Measurements from ENCODE around the gene GATD1.

Gene GATD1

DNA sequence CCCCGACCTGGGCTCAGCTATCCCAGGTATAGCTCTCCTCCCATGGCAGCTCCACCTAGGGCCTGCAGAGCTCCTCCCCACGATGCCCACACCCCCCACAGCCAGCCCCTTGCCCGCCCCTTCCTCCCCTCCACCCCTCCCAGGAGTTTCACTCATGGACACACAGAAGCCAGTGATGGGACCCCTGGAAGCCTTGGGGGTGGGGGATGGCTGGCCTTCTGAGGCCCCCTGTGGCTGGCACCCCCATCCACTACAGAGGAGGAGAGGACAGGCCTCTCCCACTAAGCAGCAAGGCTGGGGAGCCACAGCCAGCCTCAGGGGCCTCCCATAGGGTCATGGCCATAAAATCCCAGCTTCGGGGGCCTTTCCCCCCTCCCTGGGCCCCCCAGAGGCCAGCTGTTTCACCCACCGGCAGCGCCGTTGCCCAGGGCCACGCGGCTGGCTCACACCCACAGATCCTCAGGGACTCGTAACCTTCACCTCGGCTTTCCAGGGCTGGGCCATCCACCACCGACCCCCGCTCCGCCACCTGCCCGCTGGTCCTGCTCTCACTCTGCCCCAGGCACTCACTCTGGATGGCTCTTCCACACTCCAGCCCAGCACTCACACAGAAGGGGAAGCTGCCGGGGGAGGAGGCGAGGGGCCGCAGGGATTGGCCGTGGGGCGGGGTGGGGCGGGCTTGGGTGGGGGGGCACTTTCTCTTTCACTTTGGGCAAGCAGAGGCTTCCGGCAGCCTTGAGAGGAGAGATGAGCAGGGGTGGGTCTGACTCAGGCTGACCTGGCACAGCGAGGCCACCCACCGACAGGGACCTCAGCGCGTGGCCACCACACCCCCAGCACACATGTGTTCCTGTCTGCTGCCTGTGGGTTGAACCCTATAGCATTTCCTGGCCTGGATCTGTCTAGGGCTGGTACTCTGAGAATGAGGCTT is 18.6 kb upstream of the GATD1 start:
- DNase-seq (ENCODE audit: low spot score) = no peak

DNA sequence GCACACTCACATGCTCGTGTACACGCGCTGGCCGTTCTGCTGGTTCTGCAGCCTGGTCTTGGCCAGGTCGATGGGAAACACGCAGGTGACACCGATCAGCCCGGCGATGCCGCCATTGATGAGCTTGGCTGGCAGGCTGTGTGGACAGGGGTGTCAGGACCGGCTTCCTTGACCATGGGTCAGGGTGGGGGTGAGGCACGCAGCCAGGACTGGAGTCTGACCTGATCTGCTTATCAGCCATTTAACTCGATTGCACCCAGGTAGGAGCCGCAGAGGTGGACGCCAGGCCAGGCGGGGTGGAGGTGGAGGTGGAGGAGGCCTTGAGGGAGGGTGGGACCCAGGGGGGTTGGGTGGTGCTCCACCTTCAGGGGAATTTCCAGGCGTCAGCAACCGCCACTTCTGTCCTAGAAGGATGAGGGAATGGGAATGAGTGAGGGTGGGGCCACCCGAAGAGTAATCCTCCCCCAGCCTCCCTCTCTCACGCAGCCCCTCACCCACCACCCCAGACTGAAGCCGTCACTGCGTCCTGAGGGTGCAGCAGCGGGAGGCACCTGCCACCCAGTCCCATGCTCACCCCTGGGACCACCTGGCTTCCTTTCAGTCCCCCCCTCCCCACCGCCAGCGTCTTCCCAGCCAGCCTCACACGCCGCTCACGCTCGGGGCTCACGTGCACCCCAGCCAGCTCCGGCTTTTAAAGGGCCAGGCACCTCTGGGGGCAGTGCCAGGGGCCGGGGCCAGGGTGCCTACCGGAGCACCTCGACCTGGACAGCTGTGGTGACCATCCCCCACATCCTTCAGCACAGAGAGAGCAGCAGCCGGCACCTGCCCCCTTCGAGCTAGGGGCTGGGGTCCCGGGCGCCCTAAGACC is 17.7 kb upstream of the GATD1 start:
- DNase-seq (ENCODE audit: low spot score) = no peak

DNA sequence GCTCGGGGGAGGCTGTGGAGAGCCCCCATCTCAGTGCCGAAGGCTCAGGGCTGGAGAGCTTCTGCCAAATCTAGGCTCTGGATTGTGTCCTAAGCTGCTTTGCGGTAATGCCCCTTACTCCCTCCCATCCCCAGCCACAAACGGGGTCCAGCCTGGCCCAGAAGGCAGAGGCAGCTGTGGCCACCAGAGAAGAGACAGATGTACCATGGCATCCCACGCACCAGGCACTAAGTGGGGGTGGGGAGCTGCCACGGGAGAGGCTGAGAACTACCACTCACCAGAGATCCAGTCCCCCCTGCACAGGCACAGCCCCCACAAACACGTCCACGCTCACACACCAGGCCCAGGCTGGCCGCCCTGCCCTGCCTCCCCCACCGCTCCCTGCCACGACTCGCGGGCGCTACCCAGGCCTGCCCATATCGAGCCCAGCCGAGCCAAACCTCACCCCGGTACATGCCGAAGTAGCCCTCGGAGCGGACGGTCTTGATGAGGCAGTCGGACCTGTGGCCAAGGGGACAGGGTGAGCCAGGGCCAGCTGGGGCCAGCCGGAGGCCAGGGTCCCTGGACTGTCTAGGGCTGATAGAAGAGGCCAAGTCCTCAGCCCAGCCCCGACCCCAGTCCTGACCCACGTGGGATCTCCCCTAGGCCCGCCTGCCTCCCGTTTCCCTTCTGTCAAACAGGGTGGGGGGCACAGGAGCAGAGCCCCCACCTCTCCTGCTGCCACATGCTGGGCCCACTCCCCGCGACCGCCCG is 16.9 kb upstream of the GATD1 start:
- no peak for DNase-seq (ENCODE audit: low spot score)

DNA sequence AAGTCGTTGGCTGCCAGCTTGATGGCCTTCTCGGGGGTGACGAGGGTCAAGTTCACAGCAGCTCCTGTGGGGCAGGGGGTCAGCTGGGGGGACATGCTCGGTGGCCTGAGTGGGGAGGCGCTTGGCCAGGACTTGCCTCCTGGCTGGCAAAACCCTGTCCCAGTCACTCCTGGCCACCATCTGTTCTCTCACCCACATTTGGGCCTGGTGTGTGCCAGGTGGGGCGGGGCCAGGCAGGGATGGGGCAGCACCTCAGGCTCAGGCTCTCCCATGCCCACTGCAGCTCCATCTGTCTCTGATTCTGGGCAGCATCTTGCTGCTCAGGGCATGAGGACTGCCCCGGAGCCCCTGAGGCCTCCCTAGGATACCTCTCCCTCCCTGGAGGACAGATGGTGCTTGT is 16.3 kb upstream of the GATD1 start:
- DNase-seq (ENCODE audit: low spot score) = no peak

DNA sequence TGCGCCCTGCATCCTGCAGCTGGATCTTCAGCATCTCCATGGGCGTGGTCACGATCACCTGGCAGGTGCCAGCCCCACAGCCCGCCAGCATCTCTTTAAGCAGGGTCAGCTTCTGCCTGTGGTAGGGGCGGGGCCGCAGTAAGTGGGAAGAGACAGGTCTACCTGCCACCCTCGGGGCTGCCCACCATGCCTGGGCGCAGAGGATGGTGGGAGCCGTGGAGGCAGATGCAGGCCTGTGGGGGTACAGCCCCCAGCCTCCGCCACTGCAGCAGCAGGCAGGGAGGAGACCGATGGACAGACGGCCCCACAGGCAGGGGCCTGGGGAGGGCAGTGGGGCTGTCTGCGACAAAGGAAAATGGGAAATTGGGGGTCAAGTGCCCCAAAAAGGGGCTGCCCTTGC is 15.6 kb upstream of the GATD1 start:
- no peak for DNase-seq (ENCODE audit: low spot score)

DNA sequence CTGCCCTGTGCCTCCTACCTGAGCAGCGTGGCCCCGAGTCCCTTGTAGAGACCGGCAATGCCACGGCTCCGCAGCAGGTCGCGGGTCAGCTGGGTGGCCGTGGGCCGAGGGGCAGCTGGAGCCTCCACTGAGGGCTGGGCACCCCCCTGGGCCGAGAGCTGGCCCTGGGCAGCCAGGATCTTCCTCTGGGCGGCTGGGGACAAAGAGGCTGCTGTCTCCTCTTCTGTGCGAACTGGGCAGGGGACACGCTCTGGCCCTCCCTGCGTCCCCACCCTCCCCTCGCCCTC is 15.2 kb upstream of the GATD1 start:
- no peak for DNase-seq (ENCODE audit: low spot score)

DNA sequence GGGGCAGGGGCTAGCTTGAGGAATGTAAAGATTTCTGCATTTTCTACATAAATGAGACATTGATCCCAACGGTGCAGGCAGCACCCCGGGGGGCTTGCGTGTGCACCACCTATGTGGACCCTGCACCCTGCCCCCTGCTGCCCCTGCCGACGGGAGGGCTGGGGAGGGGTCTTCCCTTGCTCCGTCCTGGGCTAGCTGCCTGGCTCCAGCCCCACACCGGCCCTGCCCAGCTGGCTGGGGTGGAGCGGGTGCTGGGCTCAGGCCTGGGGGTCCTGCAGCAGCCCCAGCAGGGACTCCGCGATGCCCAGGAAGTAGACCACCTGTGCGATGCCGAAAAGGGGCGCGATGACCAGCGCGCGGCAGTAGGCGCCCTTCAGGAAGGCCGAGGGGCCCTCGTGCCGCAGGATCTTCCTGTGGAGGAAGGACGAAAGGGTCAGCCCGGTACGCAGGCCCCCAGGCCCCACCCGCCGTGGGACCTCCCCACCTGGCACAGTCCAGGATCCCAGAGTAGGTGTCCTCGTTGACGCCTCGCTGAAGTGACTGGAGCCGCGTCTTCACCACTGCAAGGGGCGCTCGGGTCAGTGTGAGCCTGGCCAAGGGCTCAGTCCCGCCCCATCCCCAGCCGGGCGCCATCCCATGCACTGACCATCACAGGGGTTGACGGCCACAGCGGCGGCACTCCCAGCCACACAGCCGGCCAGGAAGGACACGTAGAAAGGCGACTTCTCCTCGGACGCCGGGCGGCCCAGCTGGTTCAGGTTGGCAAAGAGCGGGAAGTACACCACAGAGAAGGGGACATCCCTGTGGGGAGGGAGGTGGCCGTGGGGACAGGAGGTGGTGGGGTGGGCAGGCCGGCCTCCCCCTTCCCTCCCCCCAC is 14.6 kb upstream of the GATD1 start:
- DNase-seq (ENCODE audit: low spot score) = no peak

DNA sequence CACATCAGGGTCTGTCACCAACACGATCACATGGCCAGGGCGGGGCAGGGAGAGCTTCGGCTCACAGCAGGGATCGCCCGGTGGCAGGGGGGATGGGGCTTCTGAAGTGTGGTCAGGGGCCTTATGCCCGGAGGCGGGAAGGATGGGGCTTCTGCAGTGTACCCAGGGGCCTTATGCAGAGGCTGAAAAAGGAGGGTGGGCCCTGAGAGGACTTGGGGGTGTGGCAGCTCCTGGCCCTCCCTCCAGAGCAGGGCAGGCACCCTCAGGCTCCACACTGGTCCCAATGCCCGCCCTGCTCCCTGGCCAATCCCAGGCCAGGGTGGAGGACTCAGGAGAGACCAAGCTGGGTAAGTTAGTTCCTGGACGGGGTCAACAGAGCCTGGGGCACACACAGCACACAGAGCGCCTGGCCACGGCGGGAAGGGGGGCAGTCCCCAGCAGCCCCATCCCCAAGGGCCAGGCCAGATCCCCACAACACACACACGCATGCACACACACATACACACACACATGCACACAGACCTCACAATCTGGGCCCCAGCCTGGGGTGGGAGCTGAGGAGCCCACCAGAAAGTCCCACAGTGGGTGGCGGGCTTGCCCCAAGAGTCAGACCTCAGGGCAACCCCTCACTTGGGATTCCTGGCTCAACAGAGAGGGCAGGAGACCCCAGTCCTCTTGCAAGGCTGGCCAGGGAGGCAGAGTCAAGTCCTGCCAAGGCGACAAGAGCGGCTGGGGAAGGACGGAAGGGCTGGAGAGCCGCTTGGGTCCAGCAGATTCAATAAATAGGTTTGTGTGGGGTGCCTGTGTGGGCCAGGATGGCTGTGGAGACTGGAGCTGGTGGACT is 13.7 kb upstream of the GATD1 start:
- no peak for DNase-seq (ENCODE audit: low spot score)

DNA sequence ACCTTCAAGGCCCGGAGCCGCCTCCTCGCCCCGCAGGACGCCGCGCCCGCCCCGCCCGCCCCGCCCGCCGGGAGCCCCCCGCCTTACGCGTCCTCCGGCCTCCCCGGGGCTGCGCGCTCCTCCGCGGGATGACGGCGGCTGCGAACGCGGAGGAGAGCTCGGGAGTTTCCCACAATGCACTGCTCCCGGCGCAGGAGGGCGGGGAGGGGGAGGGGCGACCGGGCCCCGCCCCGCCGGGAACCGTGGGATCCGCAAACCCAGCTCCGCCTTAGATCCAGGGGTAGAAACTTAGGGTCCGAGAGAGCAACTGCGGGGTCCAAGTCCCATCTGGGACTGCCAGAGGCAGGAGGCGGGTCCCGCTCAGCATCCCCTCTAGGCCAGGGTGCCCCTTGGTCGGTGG is 12.7 kb upstream of the GATD1 start, which contains the start of gene CEND1:
Gene CEND1 (minus strand): TSS at position 148 of the 400 bp plus-strand sequence. CDS start 1,514 bp downstream, outside the sequence.
- no peak for DNase-seq (ENCODE audit: low spot score)

DNA sequence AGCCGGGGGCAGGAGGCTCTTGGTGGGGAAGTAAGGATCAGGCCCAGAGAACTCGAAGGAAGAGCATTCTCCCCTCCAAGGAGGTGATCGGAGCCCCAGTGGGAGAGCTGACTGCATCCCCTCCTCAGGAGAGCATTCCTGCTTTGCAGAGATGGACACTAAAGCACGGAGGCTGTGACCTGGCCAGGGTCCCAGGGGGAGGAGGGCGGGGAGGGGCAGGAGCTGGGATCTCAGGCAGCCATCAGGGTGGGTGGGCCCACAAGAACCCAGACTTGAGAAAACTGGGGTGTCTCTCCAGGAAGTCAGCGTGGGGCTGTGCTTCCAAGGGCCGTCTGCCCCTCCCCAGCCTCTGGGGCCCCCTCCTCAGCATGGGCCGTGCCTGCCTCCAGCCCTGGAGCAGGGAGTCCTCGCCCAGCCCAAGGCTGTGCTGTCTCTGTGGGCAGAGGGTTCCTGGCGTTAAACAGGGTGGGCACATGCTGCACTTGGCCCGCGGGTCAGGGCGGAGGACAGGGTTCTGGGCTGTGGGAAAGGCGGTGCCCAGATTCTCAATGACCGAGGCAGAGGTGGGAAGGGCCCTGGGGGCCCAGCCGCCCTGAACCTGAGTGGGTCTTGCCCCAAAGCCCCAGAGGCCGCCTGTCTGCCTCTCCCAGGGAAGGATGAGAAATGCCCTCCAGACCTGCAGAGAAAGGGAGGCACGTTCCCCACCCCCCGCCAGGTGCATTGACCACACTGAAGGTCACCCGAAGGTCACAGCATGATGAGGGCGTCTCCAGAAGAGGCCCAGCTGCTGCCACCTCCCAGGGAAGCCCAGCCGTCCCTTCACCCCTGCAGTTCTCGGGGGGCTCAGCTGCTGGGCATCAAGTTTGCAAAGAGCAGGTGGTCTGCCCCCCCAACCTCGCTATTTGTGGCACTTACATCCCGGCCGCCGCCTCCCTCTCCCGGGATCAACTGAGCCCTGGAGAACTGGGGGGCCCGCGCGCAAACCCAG is 12.0 kb upstream of the GATD1 start:
- no peak for DNase-seq (ENCODE audit: low spot score)

DNA sequence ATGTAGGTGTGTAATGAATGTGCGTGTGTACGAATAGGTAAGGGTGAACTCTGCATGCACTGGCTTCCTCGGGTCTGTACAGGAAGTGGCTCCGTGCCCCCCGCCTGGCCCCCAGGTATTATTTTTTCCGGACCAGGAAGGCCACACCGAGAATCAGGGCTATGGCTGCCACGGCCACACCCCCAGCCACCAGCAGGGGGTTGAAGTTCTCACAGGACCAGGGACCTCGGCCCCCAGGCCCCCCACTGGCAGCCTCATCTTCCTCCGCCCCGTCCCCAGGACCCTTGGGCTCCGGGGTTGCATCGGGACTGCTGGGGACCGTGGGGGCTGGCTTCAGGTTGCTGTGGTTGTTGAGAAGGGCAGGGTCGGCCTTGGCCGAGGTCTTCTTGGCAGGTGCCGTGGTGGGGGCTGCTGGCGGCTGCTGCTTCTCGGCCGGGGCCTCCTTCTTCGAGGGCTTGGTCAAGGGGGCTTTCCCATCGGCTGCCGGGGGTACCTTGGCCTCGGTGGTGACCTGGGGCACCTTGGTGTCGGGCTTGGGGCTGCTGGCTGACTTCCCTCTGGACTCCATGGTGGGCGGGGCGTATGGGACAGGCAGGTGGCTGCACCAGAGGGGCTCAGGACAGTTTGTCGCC is 10.8 kb upstream of the GATD1 start:
- DNase-seq (ENCODE audit: low spot score) = no peak

DNA sequence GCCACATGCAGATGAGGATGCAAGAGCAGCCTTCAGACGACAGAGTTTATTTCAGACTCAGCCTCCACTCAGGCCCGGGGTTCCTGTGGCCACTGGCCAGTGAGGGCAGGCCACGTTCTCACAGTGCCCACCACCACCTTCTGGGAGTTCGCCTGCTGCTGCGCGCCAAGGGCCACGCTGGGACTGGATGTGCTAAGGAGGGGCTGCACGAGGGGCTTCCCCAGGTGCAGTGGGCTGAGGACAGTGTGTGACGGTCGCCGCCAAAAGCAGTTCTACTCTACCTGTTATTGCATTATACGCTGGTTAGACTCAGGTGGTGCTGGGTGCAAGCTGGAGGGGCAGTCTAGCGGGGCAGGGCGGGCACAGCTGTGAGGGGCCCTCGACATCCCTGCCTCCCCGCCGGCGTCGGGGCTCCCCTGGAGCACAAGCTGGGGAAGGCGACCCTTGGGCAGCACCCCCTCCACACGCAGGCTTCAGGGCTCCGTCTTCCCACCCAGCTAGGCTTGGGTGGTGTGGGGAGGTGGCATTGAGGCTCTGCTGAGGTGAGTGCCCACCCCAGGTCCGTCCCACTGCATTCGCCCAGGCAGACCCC is 9.9 kb upstream of the GATD1 start:
- no peak for DNase-seq (ENCODE audit: low spot score)

DNA sequence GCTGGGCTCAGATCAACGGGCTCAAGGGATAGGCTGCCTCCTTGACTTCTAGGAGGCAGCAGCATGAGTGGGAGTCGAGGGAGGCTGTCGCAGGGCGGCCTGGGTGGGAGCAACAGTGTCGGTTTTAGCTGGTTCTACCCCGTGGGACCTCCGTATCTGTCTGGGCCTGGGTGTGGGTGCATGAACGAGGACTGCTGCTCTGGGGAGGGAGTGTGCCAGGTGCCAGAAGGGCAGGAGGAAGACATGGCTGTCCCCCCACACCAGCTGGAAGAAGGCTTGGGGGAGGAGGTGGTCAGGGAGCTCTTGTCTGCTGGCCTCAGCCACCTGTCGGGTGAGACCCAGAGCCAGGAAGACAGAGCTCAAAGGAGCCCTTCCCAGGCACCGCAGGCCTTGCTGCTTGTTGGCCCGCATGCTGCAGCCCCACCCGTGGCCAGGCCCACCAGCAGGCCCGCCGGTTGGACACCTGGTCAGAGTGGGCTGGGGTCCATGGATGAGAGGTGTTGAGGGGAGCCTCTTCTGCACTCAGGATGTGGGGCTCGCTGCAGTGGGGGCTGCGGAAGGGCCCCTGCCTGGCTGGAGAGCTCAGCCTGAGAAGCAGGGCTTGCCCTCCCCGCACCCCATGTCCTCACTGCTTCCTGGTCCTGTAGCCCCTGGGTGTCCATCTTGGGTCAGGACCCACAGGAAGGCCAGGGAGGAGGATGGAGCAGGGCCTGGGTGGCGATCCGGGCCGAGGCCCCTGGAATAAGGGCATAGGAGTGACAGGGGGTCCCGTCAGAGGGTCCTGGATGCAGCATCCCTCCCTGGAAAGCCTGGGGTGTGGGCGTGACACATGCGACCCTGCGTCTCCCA is 9.2 kb upstream of the GATD1 start:
- DNase-seq (ENCODE audit: low spot score) = no peak

DNA sequence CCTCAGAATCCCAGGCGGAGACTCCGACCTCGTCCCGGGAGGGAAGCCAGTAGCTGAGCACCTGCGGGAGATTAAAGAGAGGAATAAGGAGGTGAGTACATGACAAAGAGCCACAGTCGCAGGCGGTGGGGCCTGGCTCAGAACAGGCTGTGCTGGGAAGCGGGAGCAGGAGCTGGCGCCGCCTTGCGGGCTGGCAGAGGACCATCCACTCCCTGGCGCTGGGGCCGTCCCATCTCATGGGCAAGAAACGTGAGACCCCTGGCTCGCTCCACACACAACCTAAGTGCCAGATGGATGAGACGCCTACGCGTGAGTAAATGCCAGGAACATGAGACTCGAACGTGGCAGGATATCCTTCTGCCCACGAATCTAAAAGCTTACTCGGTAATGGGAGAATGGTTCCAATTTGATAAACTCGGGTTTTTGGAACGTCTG is 6.3 kb upstream of the GATD1 start:
- peak; percentile 90 for DNase-seq (ENCODE audit: low spot score)

DNA sequence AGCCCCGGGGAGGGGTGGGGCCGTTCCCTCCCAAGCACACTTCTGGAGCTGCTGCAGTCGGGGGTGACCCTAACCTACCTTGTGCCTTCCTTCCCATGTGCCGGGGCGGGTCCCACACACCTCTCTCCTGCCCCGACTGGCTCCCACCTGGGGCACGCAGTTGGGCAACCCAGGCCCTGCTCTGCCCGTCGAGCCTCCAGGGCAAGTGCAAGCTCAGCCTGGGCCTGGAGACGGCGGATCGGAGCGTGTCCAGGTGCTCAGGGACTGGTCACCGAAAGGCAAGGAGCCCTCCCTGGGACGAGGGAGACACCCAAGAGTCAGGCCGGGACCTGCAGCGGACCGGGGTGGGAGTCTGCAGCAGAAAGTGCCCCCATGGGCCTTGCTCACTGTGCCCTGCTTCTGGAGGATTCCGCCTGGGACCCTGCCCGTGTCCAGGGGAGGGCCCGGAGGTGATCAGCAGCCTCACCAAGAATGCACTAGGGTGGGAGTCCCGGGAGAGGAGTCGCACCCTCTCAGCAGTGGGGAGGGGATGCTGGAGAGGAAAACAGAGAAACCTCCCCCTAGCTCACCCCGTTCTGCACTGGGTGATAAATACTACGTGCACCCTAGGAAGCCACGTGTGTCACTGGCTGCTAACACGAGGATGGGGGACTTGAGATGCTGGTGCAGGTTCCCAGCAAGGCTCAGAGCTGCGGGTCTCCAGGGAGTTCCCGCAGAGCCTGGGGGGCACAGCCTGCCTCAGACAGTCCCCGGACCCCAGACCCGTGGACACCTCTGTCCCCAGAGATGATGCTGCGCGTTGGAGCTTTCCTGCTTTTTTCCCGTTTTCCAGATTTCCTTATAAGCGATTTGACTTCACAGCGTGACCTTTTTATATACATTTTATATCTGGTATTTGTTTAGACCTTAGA is 5.2 kb upstream of the GATD1 start:
- no peak for DNase-seq (ENCODE audit: low spot score)

DNA sequence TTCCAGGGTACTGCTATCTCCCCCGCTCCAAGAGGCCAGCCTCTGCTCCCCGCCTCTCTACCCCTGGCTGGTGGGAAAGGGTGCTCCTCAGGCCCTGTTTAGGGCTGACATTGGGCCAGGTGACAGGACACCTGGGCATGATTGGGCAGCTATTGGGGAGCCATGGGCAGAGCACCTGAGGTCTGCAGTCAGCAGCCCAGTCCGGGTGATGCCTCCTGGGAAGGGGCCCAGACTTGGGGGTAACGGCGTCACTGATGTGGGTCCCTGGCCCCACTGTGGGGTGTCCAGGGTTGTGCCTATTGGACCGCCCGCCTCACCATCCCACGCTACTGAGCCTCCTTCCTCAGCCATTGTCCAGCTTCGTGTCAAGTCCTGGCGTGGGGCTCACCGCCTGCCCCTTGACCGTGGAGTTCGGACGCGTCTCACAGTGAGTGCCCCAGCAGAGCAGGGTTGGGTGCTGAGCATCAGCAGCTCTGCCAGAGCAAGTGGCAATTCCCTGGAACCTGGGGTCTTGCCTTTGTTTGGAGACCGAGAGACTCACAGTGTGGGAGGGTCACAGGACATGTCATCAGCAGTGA is 2.8 kb upstream of the GATD1 start:
- DNase-seq (ENCODE audit: low spot score) = no peak

All from ecto neural progenitor cell (in vitro differentiated cells).